GM19240 (cell line): ENCODE measurements around the gene C1GALT1C1.
"Not testable (repeated sequence)": the region's sequence is repeated elsewhere in the genome, so short reads cannot be mapped to it uniquely, and the experiment has no call there.

ENCODE experiments used
- DNase-seq: peaks from one replicate; pipeline ENCODE4 v3.0.0; 2011; ENCODE audit warnings: low spot score; ENCODE audit not compliant: insufficient read length

Gene C1GALT1C1

DNA sequence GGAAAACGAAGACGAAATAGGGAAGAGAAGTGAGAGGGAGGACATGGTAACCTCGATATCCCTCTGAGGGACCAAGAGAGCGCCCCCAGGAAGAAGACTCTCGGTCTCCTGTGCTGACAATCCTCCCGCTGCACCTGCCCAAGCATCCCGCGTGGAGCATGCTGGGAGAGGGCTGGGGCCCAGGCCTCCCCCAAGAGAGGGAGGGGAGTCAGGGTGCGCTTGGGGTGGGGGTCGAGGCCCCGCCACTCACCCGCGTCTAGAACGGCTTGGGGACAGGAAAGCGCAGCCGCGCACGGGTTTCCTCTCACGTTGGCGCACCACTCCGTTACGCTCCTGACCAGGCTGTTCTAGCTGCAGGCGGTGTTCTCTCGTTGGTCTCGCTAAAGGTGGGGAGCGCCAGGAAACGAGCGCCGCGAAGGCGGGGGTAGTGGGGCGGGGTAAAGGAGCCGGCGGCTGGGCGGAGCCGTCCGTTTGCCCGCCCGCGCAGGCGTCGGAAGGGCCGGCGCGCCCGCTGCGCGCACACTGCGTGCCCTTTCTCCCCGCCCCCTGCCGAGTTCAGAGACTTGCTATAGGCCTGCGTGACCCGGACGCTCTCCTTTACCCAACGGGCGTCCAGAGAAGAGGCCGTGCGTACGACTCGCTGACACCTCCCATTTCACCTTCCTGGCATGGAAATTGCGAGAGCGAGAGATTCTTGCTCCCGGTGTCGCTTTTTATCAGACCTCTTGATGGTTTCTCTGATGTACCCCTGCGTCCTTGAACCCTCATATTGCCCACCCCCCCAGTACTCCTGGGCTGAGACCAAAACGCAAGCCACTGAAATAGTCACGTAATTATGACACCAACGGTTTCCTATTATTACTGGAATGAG is at the start of gene C1GALT1C1:
Gene C1GALT1C1 (minus strand): TSS at position 388 of the 871 bp plus-strand sequence. CDS start 2,888 bp downstream, outside the sequence.
- DNase-seq = peak; percentile 14

DNA sequence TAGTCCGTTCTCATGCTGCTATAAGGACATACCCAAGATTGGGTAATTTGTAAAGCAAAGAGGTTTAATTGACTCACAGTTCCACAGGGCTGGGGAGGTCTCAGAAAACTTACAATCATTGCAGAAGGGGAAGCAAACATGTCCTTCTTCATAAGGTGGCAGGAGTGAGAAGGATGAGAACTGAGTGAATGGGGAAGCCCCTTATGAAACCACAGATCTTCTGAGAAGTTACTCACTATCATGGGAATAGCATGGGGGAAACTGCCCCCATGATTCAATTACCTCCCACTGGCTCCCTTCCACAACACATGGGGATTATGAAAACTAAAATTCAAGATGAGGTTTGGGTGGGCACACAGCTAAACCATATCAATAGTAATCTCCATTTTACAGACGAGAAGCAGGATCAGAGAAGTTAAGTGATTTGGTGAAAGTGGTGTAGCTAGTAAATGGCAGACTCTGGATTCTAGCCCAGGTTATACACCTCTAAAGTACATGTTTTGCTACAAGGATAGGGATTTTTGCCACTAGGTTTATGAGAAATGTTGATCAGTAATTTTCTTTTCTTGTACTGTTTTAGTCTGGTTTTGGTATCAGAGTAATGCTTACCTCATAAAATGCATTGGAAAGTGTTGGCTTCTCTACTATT is 47.3 kb upstream of the C1GALT1C1 start:
- no peak for DNase-seq

GRCh38 chrX:120672841-120673530 is 43.1 kb upstream of the C1GALT1C1 start:
- DNase-seq = no peak

DNA sequence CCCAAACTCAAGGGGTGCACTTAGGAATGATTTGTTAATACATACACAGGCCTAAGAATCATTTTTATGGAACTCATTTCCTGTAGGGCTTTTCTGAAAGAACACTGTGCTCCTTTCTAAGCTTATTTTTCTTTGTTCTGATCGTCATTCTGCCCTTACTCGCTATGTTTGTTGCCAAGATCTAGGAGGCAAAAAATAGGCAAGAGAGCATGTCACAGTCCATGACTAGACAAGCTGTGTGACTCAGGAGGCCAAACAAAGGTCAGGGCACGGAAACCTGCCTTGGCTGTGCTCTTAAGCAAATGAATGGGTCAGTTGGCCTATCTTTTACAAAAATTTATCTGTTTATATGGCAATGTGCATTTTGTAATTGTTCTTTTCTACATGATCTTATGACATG is 42.5 kb upstream of the C1GALT1C1 start:
- no peak for DNase-seq

GRCh38 chrX:120671963-120672362 is 42.1 kb upstream of the C1GALT1C1 start:
- no peak for DNase-seq

DNA sequence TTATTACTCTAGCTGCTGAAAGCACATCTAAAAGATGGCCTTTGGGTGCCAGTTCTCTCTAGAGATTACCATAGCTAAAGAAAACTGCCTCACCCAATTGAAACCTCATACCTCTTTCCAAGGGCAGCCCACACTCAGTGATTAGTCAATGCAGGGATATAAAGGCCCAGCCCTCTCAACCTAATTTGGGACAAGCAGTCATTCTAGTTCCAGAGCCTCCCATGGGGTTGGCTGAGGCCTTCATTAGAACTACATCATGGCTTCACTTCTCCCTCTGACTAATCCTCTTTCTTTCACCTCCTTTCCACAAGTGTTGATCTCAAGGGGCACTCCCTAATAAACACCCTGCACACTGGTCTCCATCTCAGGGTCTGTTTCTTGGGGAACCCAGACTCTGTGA is 38.5 kb upstream of the C1GALT1C1 start:
- no peak for DNase-seq

- not testable (repeated sequence) for DNase-seq
Measured at GRCh38 chrX:120664535-120664934, 34.7 kb upstream of the C1GALT1C1 start.

DNA sequence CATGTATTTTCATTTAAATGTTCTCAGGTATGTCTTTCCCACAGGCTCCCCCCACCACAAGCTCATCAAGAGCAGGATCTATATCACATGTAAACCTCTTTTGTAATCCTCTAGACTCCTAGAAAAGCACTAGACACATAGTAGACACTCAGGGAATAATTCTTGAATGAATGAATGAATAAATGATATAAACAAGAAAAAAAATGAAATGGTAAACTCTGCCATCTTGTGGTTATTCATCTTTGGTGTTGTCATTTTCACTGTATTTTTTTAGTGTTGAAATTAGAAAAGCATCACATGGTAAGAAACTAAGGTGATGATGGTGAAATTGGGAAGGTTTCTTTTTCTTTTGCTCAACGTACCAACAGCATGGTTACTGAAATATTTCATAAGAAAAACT is 34.2 kb upstream of the C1GALT1C1 start:
- no peak for DNase-seq

GRCh38 chrX:120662662-120663061 is 32.8 kb upstream of the C1GALT1C1 start:
- no peak for DNase-seq

DNA sequence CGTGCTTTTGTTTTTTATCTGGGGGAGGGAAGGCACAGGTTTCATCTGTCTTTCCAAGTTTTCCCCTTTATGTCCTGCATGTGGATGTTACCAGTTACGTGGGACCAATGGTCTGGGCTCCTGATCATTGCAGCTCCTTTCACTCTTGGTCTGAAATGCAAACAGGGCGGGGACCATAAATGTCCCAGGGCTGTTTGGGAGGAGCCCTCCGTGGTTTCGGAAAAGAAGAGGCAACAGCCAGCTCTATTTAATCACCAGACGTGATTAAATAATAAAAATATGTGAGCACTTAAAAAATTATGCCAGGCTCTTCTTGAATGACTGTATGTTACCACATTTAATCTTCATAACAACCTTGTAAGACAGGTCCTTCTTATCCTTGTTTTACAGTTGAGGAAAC is 30.8 kb upstream of the C1GALT1C1 start:
- no peak for DNase-seq

DNA sequence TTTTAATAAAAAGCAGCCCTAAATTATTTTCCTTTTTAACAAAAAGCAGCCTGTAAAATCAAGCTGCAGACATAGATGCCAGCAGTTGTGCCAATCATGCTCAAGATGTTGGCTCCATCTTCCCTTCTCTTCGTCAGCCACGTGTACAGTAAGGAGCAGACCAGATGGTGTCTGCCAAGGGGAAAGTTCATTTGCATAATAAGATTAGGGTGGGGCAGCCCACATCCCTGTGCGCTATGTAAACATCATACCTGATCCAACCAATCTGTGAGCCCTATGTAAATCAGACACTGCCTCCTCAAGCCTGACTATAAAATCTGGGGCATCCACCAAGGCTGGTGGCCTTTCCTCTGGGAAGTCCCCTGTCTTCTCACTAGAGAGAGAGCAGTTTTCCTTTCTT is 23.1 kb upstream of the C1GALT1C1 start:
- no peak for DNase-seq

- DNase-seq = not testable (repeated sequence)
Measured at GRCh38 chrX:120652256-120652655, 22.4 kb upstream of the C1GALT1C1 start.

GRCh38 chrX:120647127-120647526 is 17.3 kb upstream of the C1GALT1C1 start:
- DNase-seq = no peak

DNA sequence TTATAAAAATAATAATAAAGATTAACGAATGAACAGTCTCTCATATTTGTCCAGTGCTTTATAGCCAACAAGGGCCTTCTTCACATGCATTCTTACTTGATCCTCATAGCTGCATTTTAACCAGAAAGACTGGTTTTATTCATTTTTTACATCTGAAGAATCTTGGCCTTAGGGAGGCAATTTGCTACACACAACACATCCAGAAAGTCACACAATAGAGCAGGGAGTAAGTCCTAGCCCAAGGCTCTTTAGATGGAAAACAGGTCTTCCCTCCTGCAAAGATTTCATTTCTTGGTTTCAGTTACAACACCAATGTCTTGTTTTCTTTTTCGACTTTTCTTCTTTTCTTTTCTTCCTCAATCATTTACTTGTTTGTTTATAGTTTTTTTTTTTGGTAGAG is 13.0 kb upstream of the C1GALT1C1 start:
- no peak for DNase-seq

- DNase-seq = no peak
Measured at GRCh38 chrX:120638619-120639018, 8.8 kb upstream of the C1GALT1C1 start.

GRCh38 chrX:120625371-120625770 is 4.5 kb downstream of the C1GALT1C1 start:
- DNase-seq = no peak

DNA sequence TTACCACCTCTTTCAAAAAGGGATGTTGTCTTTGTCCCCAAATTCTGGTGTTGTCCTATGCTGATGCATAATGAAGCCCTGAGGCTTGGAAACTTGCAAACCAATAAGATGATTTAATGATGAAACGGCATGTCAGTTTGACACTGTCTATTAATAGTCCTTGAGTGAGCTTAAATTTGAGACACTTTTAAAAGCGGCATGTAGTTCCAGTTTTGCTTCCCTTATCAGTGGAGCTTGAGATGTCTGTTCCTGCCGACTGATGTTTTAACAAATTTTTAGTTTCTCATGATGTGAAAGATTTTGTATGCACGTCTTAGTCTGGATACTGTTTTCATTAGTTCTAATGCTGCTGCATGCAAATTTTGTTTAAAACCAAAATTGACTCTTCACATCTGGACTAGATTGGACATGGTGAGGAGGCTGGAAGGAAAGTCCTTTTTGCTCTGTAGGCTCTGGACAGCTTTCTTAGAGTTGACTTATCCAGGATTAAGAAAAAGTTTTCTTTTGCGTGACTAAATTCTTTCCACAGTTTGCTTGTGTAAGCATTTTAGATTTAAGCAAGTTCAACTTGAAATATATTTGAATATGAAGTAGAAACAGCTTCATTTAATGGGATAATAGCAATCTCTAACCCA is 11.7 kb downstream of the C1GALT1C1 start:
- DNase-seq = no peak

DNA sequence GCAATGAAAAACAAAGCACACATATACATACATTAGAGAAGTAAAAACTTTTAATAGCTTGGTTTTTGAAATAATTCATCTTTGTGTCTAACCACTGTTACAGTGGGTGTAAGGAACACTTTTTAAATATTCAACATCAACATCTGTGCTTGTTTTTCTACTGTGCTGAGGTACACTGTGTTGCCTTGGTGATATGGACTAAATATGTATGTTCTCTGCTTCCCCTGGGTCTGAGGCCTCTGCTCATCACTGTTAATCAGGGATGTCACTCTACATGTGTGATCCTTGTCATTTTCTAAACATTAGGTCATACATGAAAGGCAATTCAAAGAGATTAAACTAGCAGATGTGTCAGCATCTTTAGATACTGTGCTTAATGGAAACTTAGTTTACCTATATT is 15.0 kb downstream of the C1GALT1C1 start:
- DNase-seq = no peak

- DNase-seq = no peak
Measured at GRCh38 chrX:120612086-120612485, 17.8 kb downstream of the C1GALT1C1 start.

GRCh38 chrX:120604361-120604782 is 25.5 kb downstream of the C1GALT1C1 start:
- DNase-seq = peak; percentile 18

DNA sequence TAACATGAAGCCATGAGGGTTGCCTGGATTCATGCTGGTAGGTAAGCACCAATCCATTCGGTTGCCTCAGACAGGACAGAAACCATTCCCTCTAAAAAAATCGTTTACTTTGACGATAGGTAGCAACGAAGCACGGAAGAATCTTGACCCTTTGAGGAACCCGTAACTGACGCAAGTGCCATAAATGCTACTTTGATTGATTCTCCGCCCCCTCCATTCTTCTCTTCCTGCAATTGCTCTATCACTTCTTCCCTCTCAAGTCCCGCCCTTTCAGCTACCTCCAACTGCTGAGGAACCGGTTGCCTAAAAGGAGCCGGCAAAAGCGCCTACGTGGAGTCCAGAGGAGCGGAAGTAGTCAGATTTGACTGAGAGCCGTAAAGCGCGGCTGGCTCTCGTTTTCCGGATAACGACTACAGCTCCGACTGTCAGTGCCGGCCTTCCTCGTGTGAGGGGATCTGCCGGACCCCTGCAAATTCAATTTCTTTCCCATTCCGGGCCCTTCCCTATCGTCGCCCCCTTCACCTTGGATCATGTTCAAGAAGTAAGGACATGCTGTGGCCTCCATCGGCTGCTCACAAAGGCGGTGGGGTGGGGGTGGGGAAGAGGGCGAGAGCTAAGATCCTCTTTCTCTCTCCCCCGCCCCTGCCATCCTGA is 26.0 kb downstream of the C1GALT1C1 start, which contains the start of gene MCTS1:
Gene MCTS1 (plus strand): TSS at position 395 of the 654 bp plus-strand sequence. CDS start 136 bp downstream, at position 531.
- DNase-seq = peak; percentile 53
